Chondrocyte (in vitro differentiated cells): ENCODE measurements around the gene ADGRL2. TPM values are rescaled to one million over a fixed set of nuclear protein-coding genes. Genes with fewer than 3 reads are reported as not detected.

ENCODE experiments used
- DNase-seq: peaks from one replicate; pipeline ENCODE4 v3.0.0; 2021; ENCODE audit warnings: mixed read lengths, low spot score
- H3K27ac Mint-ChIP-seq: one replicate; pipeline ENCODE4 v1.8.0; 2021; ENCODE audit warnings: mild to moderate bottlenecking, moderate library complexity, mixed read lengths; ENCODE audit not compliant: unreplicated experiment
- H3K27me3 Mint-ChIP-seq: 2 replicates; pipeline ENCODE4 v1.8.0; 2021; ENCODE audit warnings: low read depth, mixed read lengths
- H3K36me3 Mint-ChIP-seq: 2 replicates; pipeline ENCODE4 v1.8.0; 2021; ENCODE audit warnings: low read depth, mixed read lengths
- H3K4me1 Mint-ChIP-seq: 2 replicates; pipeline ENCODE4 v1.8.0; 2021; ENCODE audit warnings: low read depth, mild to moderate bottlenecking, mixed read lengths
- H3K4me3 Mint-ChIP-seq: one replicate; pipeline ENCODE4 v1.8.0; 2021; ENCODE audit warnings: mild to moderate bottlenecking, moderate library complexity, mixed read lengths; ENCODE audit not compliant: unreplicated experiment
- H3K9me3 Mint-ChIP-seq: 2 replicates; pipeline ENCODE4 v1.8.0; 2021; ENCODE audit warnings: low read depth, mixed read lengths
- CTCF ChIP-seq: fragments of 200-600 bp; sonication (generic); IDR thresholded peaks from 2 replicates; pipeline ENCODE4 v1.5.0; 2021; ENCODE audit warnings: antibody characterized with exemption, mild to moderate bottlenecking, moderate library complexity
- total RNA-seq: library from RNA; stranded (reverse); gene quantifications from 3 replicates; pipeline ENCODE4 v1.2.1, GENCODE V29; 2021

ADGRL2 gene
- total RNA-seq, 1 donor from 2014 or later: 51.2 TPM

GRCh38 chr1:81936853-81937252 is 136.1 kb downstream of the ADGRL2 start:
- Mint-ChIP-seq H3K9me3 (no peaks in the 10 kb centered on the region), H3K4me1 (peaks cover 21% of the 10 kb centered on the region), H3K36me3 (no peaks in the 10 kb centered on the region), H3K4me3 (no peak overlapping the region), H3K27me3 (no peaks in the 10 kb centered on the region), H3K27ac (no peak overlapping the region)
- DNase-seq: no peak
- no peak for TF ChIP-seq CTCF

- Mint-ChIP-seq H3K9me3 (no peaks in the 10 kb centered on the region), H3K4me3 (no peak overlapping the region), H3K36me3 (no peaks in the 10 kb centered on the region), H3K27ac (peak overlapping the region; percentile 55), H3K4me1 (peaks cover 21% of the 10 kb centered on the region), H3K27me3 (no peaks in the 10 kb centered on the region)
- TF ChIP-seq CTCF: no peak
- no peak for DNase-seq
Observed at GRCh38 chr1:81937791-81938450, 137.2 kb downstream of the ADGRL2 start.

DNA sequence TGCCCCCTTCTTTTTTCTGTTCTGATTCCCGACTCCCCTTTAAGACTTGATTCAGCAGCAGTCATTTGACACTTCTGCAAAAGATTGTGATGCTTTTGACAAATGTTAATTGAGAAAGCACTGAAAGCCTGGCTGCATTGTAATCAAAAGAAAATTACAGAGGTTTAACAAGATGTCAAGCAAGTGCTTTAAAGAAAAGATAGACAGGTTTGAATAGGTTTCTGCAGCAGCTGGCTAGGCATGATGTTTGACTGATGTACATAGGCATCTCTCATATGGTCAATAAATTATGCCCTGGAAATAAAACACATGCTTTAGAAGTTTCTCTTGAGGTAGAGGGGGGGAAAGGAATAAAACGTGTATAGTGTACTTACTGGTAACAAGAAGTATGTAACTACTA is 147.8 kb downstream of the ADGRL2 start:
- no peaks in the 10 kb centered on the region for H3K27me3 Mint-ChIP-seq
- no peak for TF ChIP-seq CTCF
- no peak overlapping the region for H3K27ac Mint-ChIP-seq
- H3K4me1 Mint-ChIP-seq: peaks cover 10% of the 10 kb centered on the region
- H3K36me3 Mint-ChIP-seq: peaks cover 9% of the 10 kb centered on the region
- H3K4me3 Mint-ChIP-seq: no peak overlapping the region
- DNase-seq: no peak
- no peaks in the 10 kb centered on the region for H3K9me3 Mint-ChIP-seq

DNA sequence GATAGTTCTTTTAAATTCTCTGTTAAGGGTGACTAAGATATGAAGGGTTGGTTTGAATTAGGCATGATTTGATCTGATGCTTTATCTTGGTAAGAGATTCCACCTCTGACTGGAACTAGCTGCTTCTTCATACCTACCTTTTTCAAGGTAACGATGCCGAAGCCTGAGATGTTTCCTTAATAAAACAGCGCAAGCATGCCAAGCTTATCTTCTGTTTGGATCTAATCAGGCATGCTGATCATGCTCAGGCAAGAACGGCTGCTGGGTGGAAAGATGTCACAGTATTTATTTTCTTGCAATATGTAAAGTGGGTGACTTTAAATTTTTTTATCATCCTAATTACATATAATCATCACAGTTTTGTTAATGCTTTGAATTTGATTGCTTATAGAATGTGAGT is 148.7 kb downstream of the ADGRL2 start:
- no peak overlapping the region for H3K4me3 Mint-ChIP-seq
- H3K36me3 Mint-ChIP-seq: peaks cover 9% of the 10 kb centered on the region
- H3K27me3 Mint-ChIP-seq: no peaks in the 10 kb centered on the region
- DNase-seq: no peak
- H3K27ac Mint-ChIP-seq: no peak overlapping the region
- no peak for TF ChIP-seq CTCF
- no peaks in the 10 kb centered on the region for H3K9me3 Mint-ChIP-seq
- peaks cover 10% of the 10 kb centered on the region for H3K4me1 Mint-ChIP-seq

- Mint-ChIP-seq H3K9me3 (no peaks in the 10 kb centered on the region), H3K4me1 (peaks cover 10% of the 10 kb centered on the region), H3K4me3 (no peak overlapping the region), H3K27me3 (no peaks in the 10 kb centered on the region), H3K27ac (no peak overlapping the region), H3K36me3 (peaks cover 10% of the 10 kb centered on the region)
- no peak for DNase-seq
- TF ChIP-seq CTCF: no peak
Observed at GRCh38 chr1:81950037-81950436, 149.3 kb downstream of the ADGRL2 start.
